Measurements from ENCODE around the gene MYH7B. TPM values are rescaled to one million over a fixed set of nuclear protein-coding genes. Genes with fewer than 3 reads are reported as not detected.

MYH7B gene
- total and polyA plus RNA-seq, 2 donors (not counting 3 experiments of a cell fraction or from before 2014, with no cell fraction given): 0.03 TPM; not detected in 1

DNA sequence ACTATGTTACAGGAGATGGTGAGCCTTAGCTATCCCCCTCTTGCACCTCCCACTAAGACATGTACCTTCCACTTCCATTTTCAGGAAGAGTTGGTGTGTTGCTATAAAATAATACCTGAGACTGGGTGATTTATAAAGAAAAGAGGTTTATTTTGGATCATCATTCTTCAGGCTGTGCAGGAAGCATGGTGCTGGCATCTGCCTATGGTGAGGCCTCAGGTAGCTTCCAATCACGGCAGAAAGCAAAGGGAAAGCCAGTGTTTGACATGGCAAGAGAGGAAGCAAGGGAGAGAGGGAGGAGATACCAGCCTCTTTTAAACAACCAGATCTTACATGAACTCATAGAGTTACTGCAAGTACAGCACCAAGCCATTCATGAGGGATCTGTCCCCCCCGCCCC is 32.3 kb upstream of the MYH7B start:
- H3K27ac ChIP-seq (ENCODE audit: insufficient read depth, low read depth, low read length): no peak overlapping the region
- H2AFZ ChIP-seq (ENCODE audit: low read depth, low read length): no peak overlapping the region
- no peaks in the 10 kb centered on the region for H3K79me2 ChIP-seq (ENCODE audit: control insufficient read depth, insufficient read depth, low read length)
- intact Hi-C loops (cut with micrococcal nuclease): no loop called here
- H3K4me1 ChIP-seq (ENCODE audit: control insufficient read depth, extremely low read depth, insufficient read depth, low read length): no peaks in the 10 kb centered on the region
- H4K20me1 ChIP-seq (replicated peaks; ENCODE audit: control insufficient read depth, extremely low read depth, insufficient read depth, low read length): no peaks in the 10 kb centered on the region
- no peaks in the 10 kb centered on the region for H3K9me3 ChIP-seq (replicated peaks; ENCODE audit: control insufficient read depth, insufficient read depth, low read length)
- H3K27me3 ChIP-seq (ENCODE audit: control insufficient read depth in 2 of 2, insufficient read depth in 2 of 2, low read length in 2 of 2): no peaks in the 10 kb centered on the region
- TF ChIP-seq POLR2AphosphoS5 (IDR thresholded peaks at IDR 0.05; ENCODE audit: insufficient read depth, low read depth, low read length): no peak
- no peak for TF ChIP-seq POLR2A (IDR thresholded peaks at IDR 0.05; ENCODE audit: low read depth, low read length)
- no peak for TF ChIP-seq EZH2 (IDR thresholded peaks at IDR 0.05; ENCODE audit: borderline replicate concordance, low read depth, low read length, severe bottlenecking)
- no peak for TF ChIP-seq CTCF (IDR thresholded peaks at IDR 0.05; ENCODE audit: extremely low read depth in 1 of 2, insufficient read depth in 1 of 2, low read depth in 1 of 2, low read length in 2 of 2)
- no peak for TF ChIP-seq MYC (IDR thresholded peaks at IDR 0.05; ENCODE audit: low read depth, low read length)
- DNase-seq (ENCODE audit: low read depth, low spot score): no peak
- H3K36me3 ChIP-seq (ENCODE audit: control insufficient read depth in 2 of 2, extremely low read depth in 1 of 2, insufficient read depth in 2 of 2, low read length in 2 of 2): peaks cover 14 to 19% of the 10 kb centered on the region in 2 experiments
- H3K9ac ChIP-seq (replicated peaks; ENCODE audit: extremely low read depth, insufficient read depth, low read length): no peak overlapping the region
- BruUV-seq (replicated peaks): no TSS peak
- CTCF ChIA-PET: interaction anchor here (0.9 to 1.3 kb wide), 2 partner anchors 18 to 50 kb away, joined by 3 to 6 read pairs; no protein-coding TSS in a partner anchor
- H3K4me3 ChIP-seq (replicated peaks in 1 of 3; ENCODE audit: insufficient read depth in 1 of 3, low read depth in 1 of 3, low read length in 3 of 3): no peak overlapping the region
- no peak for FAIRE-seq
- dilution Hi-C loops (cut with MboI; ENCODE audit: extremely low pct_ligation_motif_present, low sequenced_read_pairs): no loop called here
- no peaks in the 10 kb centered on the region for H3K9me1 ChIP-seq (replicated peaks; ENCODE audit: control insufficient read depth, extremely low read depth, insufficient read depth, low read length)
- no peak overlapping the region for H3K4me2 ChIP-seq (ENCODE audit: insufficient read depth, low read length)
- POLR2A ChIA-PET: interaction anchor here (1.0 kb wide), 1 partner anchor 18 kb away, joined by 3 read pairs; no protein-coding TSS in a partner anchor

GRCh38 chr20:34925341-34925740 is 30.3 kb upstream of the MYH7B start:
- no peaks in the 10 kb centered on the region for H3K4me1 ChIP-seq (ENCODE audit: control insufficient read depth, extremely low read depth, insufficient read depth, low read length)
- FAIRE-seq (no peak), DNase-seq (ENCODE audit: low read depth, low spot score) (no peak)
- dilution Hi-C loops (cut with MboI; ENCODE audit: extremely low pct_ligation_motif_present, low sequenced_read_pairs) (no loop called here), intact Hi-C loops (cut with micrococcal nuclease) (no loop called here)
- no peaks in the 10 kb centered on the region for H3K79me2 ChIP-seq (ENCODE audit: control insufficient read depth, insufficient read depth, low read length)
- H3K27ac ChIP-seq (ENCODE audit: insufficient read depth, low read depth, low read length): no peak overlapping the region
- POLR2A ChIA-PET: no interaction called here
- H3K4me3 ChIP-seq (replicated peaks in 1 of 3; ENCODE audit: insufficient read depth in 1 of 3, low read depth in 1 of 3, low read length in 3 of 3): no peak overlapping the region
- CTCF ChIA-PET: no interaction called here
- H3K9me1 ChIP-seq (replicated peaks; ENCODE audit: control insufficient read depth, extremely low read depth, insufficient read depth, low read length): no peaks in the 10 kb centered on the region
- no peak overlapping the region for H3K4me2 ChIP-seq (ENCODE audit: insufficient read depth, low read length)
- no peaks in the 10 kb centered on the region for H3K27me3 ChIP-seq (ENCODE audit: control insufficient read depth in 2 of 2, insufficient read depth in 2 of 2, low read length in 2 of 2)
- H3K9me3 ChIP-seq (replicated peaks; ENCODE audit: control insufficient read depth, insufficient read depth, low read length): no peaks in the 10 kb centered on the region
- H2AFZ ChIP-seq (ENCODE audit: low read depth, low read length): no peak overlapping the region
- BruUV-seq (replicated peaks): no TSS peak
- TF ChIP-seq POLR2AphosphoS5 (IDR thresholded peaks at IDR 0.05; ENCODE audit: insufficient read depth, low read depth, low read length): no peak
- TF ChIP-seq MYC (IDR thresholded peaks at IDR 0.05; ENCODE audit: low read depth, low read length): no peak
- no peak for TF ChIP-seq POLR2A (IDR thresholded peaks at IDR 0.05; ENCODE audit: low read depth, low read length)
- TF ChIP-seq MAX (IDR thresholded peaks at IDR 0.05; ENCODE audit: insufficient read depth, insufficient read length): no peak
- TF ChIP-seq GATA2 (IDR thresholded peaks at IDR 0.05; ENCODE audit: insufficient read depth, insufficient read length, low read depth, low read length): no peak
- no peak for TF ChIP-seq FOS (IDR thresholded peaks at IDR 0.05; ENCODE audit: borderline replicate concordance, insufficient read depth, low read length)
- no peak for TF ChIP-seq CTCF (IDR thresholded peaks at IDR 0.05; ENCODE audit: extremely low read depth in 1 of 2, insufficient read depth in 1 of 2, low read depth in 1 of 2, low read length in 2 of 2)
- TF ChIP-seq EZH2 (IDR thresholded peaks at IDR 0.05; ENCODE audit: borderline replicate concordance, low read depth, low read length, severe bottlenecking): no peak
- no peak for TF ChIP-seq JUN (IDR thresholded peaks at IDR 0.05; ENCODE audit: borderline replicate concordance, insufficient read depth, insufficient read length, low read depth)
- H3K9ac ChIP-seq (replicated peaks; ENCODE audit: extremely low read depth, insufficient read depth, low read length): no peak overlapping the region
- peaks cover 17 to 28% of the 10 kb centered on the region in 2 experiments for H3K36me3 ChIP-seq (ENCODE audit: control insufficient read depth in 2 of 2, extremely low read depth in 1 of 2, insufficient read depth in 2 of 2, low read length in 2 of 2)
- no peaks in the 10 kb centered on the region for H4K20me1 ChIP-seq (replicated peaks; ENCODE audit: control insufficient read depth, extremely low read depth, insufficient read depth, low read length)
